ENCODE data around the gene SLAMF9.
"Not testable (repeated sequence)": the region's sequence is repeated elsewhere in the genome, so short reads cannot be mapped to it uniquely, and the experiment has no call there.

SLAMF9 gene

DNA sequence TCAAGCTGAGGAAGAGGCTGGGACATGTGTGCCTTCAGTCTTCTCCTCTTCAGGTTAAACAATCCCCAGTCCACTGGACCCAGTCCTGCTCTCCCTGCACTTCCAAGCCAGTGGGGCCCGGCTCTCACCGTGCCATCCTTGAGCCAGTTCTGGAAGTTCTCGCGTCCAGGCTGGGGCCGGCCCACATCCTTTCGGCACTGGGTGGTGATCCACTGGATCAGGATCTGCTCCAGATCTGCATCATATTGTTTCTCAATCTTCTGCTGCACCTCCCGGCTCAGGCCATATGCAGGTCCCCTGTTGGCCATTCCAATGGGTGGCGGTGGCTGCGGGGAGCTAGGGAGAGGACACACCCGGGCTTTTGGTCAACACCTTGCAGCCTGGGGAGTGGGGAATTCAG is 33.8 kb downstream of the SLAMF9 start:
- no peak for DNase-seq

DNA sequence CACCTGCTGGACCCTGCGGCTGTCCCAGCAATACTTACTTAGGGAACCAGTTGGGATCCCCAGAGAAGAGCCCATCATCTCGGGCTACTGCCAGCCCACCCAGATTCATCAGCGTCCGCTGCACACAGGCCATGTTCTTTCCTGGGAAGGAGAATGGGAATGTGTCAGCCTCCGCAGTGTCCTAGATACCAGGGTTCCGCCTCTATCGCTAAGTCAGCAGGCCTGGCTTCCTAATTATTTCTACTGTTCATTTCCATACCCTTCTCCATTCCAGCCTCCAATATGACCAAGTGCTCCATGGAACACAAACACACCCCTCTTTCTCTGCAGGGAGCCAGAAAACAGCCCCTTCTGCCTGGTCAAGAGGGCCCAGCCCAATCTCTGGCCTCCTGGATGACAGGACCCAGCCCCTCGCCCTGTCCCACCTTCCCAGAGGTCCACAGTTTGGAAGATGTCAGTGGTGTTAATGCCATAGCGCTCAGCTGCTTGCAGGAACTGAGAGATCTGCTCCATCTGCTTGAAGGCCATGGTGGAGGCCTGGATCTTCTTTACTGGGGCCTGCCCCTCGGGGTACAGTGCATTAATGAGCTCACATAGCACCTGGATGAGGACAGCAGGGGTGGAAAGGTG is 34.7 kb downstream of the SLAMF9 start:
- DNase-seq = no peak

DNA sequence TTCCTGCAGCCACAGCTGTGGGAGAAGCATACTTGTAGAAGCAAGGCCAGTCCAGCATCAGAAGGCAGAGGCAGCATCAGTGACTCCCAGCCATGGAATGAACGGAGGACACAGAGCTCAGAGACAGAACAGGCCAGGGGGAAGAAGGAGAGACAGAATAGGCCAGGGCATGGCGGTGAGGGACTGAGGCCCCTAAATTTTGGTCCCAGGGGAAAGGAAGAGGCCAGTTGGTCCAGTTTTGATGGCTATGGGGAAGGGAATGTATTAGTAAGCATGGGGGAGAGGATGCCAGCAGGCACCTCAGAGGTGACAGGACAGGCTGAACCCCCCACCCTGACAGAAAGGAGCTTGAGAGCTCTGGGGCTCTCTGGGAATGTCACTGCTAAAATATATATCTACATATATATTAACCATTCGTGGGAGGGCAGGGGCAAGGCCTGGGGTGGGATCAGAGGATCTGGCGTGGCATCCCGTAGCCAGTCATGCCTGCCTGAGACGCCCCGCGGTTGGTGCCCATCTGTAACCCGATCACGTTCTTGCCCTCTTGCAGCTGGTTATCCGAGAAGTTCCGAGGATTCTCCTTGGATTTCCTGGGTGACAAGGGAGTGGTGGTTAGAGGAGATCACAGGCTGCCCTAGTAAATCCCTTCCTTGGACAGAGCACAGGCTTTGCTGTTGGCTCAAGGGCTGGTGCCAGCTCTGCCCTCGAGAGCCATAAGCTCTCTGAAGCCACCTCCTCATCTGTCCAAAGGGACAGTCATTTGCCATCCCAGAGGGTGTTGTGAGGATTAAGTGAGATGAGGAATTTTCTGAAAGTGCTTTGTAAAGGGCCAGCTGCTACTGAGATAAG is 35.5 kb downstream of the SLAMF9 start:
- DNase-seq = no peak

DNA sequence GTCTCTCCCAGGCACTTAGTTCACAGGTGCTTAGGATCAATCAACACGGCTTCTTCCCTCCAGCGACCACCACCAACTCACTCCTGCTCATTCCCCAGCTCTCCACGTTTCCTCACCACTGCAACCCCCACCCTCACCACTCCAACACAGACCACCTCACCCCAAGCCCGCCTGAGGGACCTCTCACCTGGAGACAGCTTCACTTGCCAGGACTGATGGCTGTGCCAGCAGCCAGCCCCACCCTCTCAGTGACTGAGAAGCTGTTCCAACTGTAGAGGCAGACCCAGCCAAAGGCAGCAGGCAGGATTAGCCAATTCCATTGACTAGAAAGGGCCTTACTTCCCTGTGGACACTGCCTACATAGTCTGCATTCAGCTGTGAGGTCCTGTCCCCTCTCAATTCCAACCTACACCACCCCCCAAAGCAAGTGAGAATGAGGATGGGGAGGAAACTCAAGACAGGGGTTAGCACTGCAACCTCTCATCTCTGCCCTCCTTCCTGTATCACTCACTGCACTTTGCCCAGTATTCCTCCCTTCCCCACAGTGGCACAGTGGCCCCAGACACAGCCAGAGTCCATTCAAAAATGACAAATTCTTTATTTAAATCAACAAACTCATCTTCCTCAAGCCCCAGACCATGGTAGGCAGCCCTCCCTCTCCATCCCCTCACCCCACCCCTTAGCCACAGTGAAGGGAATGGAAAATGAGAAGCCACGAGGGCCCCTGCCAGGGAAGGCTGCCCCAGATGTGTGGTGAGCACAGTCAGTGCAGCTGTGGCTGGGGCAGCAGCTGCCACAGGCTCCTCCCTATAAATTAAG is 36.3 kb downstream of the SLAMF9 start:
- no peak for DNase-seq

DNA sequence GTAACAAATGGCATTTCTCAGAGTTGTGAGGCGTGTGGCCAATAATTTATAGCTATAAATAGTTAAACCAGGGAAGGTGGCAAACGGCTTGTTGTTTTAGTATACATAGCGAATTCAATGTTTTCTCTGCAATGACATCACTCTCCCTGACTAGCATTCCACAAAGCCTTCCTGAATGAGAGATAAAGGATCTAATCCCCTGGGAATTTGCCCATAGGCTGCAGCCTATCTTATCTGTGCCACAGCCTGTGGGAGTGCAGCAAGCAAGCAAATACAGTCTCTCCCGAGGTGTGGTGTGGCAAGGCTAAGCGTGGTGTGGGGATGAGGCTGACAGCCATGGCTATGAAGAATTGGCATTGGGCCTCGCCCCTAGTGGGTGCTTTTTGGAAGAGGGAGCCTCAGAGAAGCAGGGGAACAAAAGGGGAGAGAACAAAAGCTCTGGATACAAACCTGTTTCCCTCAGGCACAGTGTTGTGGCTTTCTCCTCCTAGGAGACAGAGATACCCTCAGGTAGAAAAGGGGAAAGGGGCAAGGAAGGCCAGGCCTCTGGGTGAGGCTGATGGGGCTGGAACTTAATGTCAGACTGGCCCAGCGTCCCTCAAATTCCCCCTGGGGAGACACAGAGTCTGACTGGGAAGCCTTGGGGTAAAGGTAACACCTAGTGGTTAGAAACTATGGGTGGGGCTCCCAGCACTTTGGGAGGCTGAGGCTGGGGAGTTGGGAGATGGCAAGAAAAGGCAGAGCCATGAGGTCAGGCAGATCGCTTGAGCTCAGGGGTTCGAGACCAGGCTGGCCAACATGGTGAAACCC is 37.6 kb downstream of the SLAMF9 start:
- DNase-seq = no peak

DNA sequence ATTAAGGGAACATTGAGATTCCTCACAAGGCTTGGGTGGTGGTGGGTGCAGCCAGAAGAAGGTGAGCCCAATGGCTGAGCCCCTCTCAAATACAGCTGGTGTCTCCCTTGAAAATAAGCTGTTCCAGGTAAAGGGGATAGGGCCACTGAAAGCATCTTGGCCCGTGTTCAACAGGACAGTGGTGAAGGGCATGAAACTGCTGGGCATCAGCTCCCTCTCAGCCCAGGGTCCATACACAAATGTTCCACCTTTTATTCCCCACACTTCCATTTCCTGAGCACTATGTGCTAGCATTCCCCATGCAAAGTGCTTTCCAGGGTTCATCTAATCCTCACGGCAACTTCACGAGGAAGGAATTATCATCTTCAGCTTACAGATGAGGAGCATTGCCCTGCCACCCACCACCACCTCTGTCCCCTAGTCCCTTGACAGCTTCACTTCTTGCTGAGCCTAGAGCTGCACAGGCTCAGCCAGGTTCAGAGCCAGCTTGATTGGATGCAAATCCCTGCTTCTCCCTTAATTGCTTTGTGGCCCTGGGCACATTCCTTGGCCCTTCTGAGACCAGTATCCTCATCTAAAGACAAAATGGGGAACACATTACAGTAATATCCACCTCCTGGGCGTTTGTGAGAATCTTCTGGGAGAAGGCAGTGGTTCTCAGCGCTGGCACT is 38.3 kb downstream of the SLAMF9 start:
- DNase-seq = no peak

DNA sequence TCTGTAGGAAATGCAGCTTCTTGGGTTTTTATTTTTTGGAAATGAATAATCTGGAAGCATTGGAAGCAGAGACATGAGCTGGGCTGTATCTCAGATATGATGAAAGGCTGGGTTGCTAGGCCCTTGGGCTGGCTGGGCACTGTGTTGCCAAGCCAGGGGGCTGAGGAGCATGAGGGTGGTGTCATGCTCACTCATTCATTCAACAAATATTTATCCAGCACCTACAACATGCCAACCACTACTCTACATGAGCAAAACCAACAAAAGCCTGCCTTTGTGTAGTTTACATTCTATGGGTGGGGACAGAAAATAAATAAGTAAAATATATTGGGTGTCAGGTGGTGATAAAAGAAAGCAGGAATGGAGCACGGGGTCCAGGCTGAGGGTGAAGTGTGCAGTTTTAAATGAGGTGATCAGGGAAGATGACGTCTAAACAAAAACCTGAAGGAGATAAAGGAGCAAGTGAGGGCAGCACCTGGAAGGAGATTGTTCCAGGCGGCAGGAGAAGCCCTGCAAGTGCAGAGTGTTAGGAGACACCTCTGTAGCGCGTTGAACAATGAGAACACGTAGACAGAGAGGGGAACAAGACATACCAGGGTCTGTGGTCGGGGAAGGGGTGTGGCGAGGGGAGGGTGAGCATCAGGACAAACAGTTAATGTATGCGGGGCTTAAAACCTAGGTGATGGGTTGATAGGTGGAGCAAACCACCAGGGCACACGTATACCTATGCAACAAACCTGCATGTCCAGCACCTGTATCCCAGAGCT is 39.6 kb downstream of the SLAMF9 start:
- no peak for DNase-seq

DNA sequence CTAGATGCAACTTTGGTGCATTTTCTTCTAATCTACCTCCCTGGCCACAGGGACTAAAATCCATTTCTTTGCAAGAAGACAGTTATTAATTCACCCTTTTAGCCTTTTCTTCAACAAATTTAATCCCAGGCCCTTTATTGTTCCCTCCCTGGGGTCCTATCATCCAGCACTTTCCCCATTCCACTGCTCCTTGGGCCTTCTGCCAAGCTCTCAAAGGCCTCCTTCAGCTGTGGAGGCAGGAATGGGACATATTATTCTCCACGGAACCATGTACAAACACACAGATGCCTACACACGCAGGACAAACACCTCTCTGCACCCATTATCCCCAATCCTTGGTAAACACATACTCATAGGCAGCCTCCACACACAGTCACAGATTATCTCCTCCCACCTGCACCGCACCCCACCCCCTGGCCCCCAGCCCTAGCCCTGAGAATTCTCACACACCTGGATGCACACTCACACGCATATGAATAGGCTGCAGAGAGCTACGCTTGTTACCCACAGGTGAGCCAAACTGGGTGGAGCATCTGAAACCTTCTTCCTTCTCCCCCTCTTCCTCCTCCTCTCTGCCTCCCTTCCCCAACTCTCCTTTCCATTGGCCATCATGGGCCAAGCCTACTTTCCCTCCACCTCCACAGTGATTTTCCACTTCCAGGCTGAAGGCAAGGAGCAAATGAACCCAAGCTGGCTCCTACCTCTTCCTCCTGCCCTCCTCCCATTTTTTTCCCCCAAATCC is 40.4 kb downstream of the SLAMF9 start:
- DNase-seq = no peak

DNA sequence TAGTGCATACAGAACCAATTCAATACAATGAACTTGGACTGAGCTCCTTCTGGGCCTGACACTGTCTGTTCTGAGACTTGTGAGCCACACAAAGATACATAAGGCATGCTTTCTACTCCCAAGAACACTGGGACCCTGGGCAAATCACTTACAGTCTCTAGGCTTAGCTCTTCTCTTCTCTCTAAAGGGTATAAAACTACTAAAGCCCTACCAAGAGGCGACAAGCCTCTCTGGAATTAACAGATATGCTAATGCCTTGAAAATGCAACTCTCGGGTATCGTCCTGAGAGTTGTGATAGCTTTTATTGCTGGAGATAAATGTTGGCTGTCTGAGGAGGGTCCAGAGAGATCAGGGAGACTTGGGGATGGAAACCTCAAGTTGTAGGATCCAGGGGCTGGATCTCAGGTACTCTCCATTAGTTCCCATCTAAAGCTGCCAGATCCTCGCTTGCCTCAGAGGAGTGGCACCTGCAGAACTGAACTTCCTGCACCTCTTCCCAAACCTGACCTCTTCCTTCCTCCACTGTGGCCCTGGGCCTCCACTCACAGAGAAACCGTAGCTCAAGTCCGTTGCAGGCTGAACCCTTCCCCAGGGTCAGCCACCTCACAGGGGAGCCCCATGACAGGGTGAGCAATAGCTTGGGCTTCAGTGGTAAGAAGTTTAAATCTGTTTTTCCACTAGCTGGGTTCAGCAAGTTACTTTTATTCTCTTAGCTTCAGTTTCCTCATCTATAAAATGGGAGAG is 42.5 kb downstream of the SLAMF9 start:
- no peak for DNase-seq

DNA sequence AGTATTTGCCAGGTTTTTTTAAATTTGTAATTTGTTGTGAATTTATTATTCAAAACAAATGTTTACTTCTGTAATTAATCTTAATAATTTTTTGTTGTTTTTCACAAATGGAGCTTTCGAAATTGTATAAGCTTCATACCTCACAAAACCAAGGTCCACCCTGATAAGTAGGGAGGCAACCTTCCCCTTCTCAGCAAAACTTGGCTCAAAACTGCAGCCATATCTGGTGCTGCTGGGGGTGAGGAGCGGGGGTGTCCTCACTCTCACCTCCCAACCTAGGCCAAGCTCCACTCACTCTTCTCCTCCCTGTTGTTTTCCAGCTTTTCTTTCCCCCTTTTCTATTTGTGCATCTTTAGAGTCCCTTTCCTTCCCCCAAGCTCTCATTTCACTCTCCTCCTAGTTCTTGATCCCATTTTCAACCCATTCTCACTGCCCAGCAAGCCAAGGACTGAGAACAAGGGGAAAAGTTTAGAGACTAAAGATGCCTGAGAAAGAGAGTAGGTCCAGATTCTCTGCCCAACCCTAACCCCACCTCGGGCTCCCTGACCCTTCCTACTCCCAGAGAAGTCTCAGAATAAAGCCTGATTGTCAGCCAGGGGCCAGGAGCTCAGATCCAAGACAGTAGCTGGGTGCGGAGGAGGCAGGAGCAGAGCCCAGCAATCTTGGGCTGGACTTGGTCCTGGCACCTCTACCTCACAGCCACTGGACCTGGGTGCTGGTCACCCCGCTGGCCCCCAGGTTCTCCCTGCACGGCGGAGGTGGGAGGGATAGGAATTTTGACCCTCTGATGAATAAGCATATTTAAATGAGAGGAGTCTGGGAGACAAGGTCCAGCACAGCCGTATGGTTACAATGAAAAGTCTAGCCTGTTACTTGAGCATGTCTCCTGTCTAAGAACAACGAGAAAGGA is 45.8 kb downstream of the SLAMF9 start:
- DNase-seq = no peak

DNA sequence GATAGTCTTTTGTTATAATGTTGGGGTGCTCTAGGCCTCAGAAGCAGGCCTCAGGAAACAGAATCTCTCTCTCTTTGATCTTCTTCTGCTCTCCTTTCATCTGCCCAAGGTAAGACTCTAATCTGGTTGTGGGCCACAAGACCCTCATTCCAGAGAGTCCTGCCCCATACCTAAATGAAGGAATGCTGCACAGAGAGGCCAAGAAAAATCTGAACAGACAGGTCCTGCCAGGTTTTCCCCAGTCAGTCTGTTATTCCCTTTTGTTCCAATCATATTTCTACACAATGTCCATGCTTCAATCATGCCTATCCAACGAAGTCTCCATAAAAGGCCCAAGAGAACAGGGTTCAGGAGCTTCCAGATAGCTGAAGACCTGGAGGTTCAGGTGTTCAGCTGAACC is 47.1 kb downstream of the SLAMF9 start:
- no peak for DNase-seq

DNA sequence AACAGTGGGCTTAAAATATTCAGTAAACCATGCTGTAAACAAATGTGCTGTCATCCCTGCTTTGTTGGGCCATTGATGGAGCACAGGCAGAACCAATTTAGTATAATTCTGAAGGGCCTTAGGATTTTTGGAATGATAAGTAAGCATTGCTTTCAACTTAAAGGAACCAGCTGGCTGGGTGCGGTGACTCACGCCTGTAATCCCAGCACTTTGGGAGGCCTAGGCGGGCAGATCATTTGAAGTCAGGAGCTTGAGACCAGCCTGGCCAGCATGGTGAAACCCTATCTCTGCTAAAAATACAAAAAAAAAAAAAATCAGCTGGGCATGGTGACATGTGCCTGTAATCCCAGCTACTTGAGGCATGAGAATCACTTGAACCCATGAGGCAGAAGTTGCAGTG is 50.0 kb downstream of the SLAMF9 start:
- DNase-seq = not testable (repeated sequence)

DNA sequence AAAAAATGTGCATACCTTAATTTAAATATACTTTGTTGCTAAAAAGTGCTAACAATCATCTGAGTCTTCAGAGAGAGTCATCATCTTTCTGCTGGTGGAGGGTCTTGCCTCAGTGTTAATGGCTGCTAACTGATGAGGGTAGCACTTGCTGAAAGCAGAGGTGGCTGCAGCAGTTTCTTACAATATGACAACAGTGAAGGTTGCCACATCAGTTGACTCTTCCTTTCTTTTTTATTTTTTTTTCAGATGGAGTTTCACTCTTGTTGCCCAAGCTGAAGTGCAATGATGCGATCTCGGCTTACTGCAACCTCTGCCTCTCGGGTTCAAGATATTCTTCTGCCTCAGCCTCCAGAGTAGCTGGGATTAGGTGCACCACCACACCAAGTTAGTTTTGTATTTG is 51.5 kb downstream of the SLAMF9 start:
- no peak for DNase-seq

Data from CD4-positive, alpha-beta T cell treated with Interleukin-4 for 1 hour (primary cell).